ENCODE data around the gene TAS2R50. TPM values are rescaled to one million over a fixed set of nuclear protein-coding genes. Genes with fewer than 3 reads are reported as not detected.

The TAS2R50 gene
- total and polyA plus RNA-seq, 9 donors: 0.07 to 3.5 (median 1.3) TPM

GRCh38 chr12:10974965-10975364 is 11.7 kb downstream of the TAS2R50 start:
- Histone ChIP-seq H3K27ac (no peak overlapping the region), H3K4me3 (no peak overlapping the region), H3K36me3 (no peaks in the 10 kb centered on the region), H3K9me3 (no peaks in the 10 kb centered on the region), H3K4me1 (ENCODE audit: insufficient read depth) (no peaks in the 10 kb centered on the region), H3K27me3 (no peaks in the 10 kb centered on the region)
- intact Hi-C loops (cut with DNase I): no loop called here
- DNase-seq: no peak
- TF ChIP-seq POLR2A (IDR thresholded peaks at IDR 0.05) (no peak), EP300 (IDR thresholded peaks at IDR 0.05) (no peak)
- TF ChIP-seq, protein P1, sequence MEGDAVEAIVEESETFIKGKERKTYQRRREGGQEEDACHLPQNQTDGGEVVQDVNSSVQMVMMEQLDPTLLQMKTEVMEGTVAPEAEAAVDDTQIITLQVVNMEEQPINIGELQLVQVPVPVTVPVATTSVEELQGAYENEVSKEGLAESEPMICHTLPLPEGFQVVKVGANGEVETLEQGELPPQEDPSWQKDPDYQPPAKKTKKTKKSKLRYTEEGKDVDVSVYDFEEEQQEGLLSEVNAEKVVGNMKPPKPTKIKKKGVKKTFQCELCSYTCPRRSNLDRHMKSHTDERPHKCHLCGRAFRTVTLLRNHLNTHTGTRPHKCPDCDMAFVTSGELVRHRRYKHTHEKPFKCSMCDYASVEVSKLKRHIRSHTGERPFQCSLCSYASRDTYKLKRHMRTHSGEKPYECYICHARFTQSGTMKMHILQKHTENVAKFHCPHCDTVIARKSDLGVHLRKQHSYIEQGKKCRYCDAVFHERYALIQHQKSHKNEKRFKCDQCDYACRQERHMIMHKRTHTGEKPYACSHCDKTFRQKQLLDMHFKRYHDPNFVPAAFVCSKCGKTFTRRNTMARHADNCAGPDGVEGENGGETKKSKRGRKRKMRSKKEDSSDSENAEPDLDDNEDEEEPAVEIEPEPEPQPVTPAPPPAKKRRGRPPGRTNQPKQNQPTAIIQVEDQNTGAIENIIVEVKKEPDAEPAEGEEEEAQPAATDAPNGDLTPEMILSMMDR (IDR thresholded peaks at IDR 0.05): no peak
- WGBS, 3 donors: 86 to 95% (median 92%) methylated on average over 3 of the region's 3 CpGs

DNA sequence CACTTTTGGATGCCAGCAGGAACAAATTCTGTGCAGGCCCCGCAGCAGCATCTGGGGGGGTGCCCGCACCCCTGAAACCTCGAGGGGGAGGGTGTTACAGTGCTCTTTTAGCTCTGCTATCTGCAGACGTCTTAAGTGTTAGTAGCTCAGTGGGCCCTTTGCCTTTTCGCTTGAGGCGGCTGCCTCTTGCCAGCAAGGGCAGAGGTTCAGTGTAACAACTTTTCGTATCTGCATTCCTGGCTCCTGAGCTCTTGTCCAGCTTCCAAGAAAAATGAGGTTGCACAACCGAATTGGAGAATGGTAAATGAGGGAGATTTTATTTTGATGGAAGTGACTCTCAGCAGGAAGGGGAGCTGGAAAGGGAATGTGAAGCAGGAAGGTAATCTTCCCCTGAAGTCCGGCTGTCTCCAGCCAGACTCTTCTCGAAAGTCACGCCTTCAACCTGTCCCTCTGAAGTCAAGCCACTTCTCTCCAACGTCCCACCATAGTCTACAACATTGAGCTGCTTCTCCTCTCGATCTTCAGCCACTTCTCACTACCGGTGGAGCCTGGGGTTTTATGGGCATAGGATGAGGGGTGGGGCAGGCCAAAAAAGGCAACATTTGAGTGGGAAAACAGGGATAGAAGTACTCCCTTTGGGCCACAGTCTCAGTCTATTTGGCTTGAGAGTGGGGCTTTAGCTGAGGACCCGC is 17.8 kb downstream of the TAS2R50 start:
- DNase-seq: peak; percentile 15 to 54 (median 44)
- no peak overlapping the region for H3K27ac ChIP-seq
- TF ChIP-seq EP300 (IDR thresholded peaks at IDR 0.05) (no peak), POLR2A (IDR thresholded peaks at IDR 0.05) (no peak)
- TF ChIP-seq, protein P1 (IDR thresholded peaks at IDR 0.05): no peak
- no peak overlapping the region for H3K4me3 ChIP-seq
- intact Hi-C loops (cut with DNase I): no loop called here
- H3K27me3 ChIP-seq: no peaks in the 10 kb centered on the region
- whole genome bisulfite sequencing, 3 donors: 44 to 58% (median 50%) methylated on average over 15 of the region's 15 CpGs
- H3K9me3 ChIP-seq: no peaks in the 10 kb centered on the region
- H3K4me1 ChIP-seq (ENCODE audit: insufficient read depth): no peaks in the 10 kb centered on the region
- no peaks in the 10 kb centered on the region for H3K36me3 ChIP-seq

DNA sequence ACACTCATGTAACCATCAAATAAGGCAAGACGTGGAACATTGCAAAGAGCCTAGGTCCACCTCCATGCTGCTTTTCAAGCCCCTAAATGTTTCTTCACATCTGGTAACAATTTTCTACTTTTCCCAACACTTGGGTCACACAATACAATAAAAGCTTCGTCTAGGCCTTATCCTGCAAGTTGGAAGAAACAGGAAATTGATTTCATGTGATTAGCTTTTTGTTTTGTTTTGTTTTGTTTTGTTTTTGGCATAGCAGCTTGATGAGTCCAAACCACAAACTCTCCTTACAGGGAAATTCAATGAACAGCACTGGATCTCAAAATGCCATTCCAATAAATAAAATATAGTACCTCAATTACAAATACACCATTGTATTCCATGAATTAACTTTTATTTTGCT is 19.3 kb downstream of the TAS2R50 start:
- intact Hi-C loops (cut with DNase I): no loop called here
- WGBS, 3 donors: 45 to 48% (median 46%) methylated on average over 2 of the region's 2 CpGs
- no peak overlapping the region for H3K27ac ChIP-seq
- no peak overlapping the region for H3K4me3 ChIP-seq
- H3K27me3 ChIP-seq: no peaks in the 10 kb centered on the region
- H3K36me3 ChIP-seq: no peaks in the 10 kb centered on the region
- no peaks in the 10 kb centered on the region for H3K9me3 ChIP-seq
- H3K4me1 ChIP-seq (ENCODE audit: insufficient read depth): no peaks in the 10 kb centered on the region
- DNase-seq: no peak
- TF ChIP-seq, protein P1 (IDR thresholded peaks at IDR 0.05): no peak
- TF ChIP-seq POLR2A (IDR thresholded peaks at IDR 0.05) (no peak), EP300 (IDR thresholded peaks at IDR 0.05) (no peak)

DNA sequence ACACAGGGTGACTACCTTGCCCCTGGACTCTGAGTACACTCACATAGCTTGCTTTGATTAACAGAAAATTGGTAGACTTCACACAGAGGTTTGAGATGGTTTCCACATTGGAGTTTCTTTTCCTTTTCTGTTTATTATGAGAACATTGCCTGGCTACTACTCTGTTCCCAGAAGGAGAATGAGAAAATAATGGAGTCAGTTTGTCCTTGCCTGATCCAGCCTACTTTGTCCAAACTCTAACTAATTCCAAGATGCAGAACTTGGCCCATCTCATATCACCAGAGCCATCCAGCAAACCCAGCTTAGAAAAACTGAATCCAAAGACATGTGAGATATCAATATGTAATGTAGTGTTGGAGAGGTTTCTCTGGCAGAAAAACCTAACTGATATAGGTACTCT is 20.4 kb downstream of the TAS2R50 start:
- H3K4me1 ChIP-seq (ENCODE audit: insufficient read depth): no peaks in the 10 kb centered on the region
- DNase-seq: no peak
- no peak for TF ChIP-seq EP300 (IDR thresholded peaks at IDR 0.05)
- TF ChIP-seq, protein P1 (IDR thresholded peaks at IDR 0.05): no peak
- no peak for TF ChIP-seq POLR2A (IDR thresholded peaks at IDR 0.05)
- H3K36me3 ChIP-seq: no peaks in the 10 kb centered on the region
- no peak overlapping the region for H3K4me3 ChIP-seq
- intact Hi-C loops (cut with DNase I): no loop called here
- H3K27ac ChIP-seq: no peak overlapping the region
- no peaks in the 10 kb centered on the region for H3K27me3 ChIP-seq
- no peaks in the 10 kb centered on the region for H3K9me3 ChIP-seq
